HepG2 (cell line): Measurements from ENCODE around the gene PCBP4. TPM values are rescaled to one million over a fixed set of nuclear protein-coding genes. Genes with fewer than 3 reads are reported as not detected.

Source experiments
- ATAC-seq: fragments of 200-7000 bp; cut with Tn5 transposase; 3 replicates; pipeline ENCODE4 v1.9.1; 2020; ENCODE audit warnings: mild to moderate bottlenecking, moderate library complexity
- BruUV-seq: library from RNA; stranded (reverse); fragments of 400-500 nt; replicated peaks from 2 replicates; lab custom pipeline; 2021; lab: Mats Ljungman, UMichigan
- CTCF ChIA-PET: fragments of 300-600 bp; formaldehyde crosslinking; extraction: SDS; loops from one replicate; lab custom pipeline; 2021; ENCODE audit warnings: low total read pairs, inconsistent platforms, low intra/inter-chr PET ratio; lab: Yijun Ruan, JAX
- POLR2A ChIA-PET: fragments of 350-600 bp; sonication (Branson Sonifier 250); formaldehyde crosslinking; loops from one replicate; lab custom pipeline; 2020; ENCODE audit warnings: antibody characterized with exemption, inconsistent platforms; lab: Yijun Ruan, JAX
- DNase-seq: peaks from one replicate; pipeline ENCODE4 v3.0.0-alpha.2; 2015; ENCODE audit warnings: low spot score
- FAIRE-seq: peaks from 3 replicates; lab custom pipeline; 2011; peaks lifted over from hg19 to GRCh38; lab: Jason Lieb, UNC
- H2AFZ ChIP-seq: one replicate; pipeline ENCODE4 v1.6.1; 2011; ENCODE audit warnings: low read length, inconsistent platforms
- H3K27ac ChIP-seq: fragments of 300-600 bp; 3 replicates; pipeline ENCODE4 v1.8.0; 2011; ENCODE audit warnings: mixed run types, mild to moderate bottlenecking, mixed read lengths, low read length, inconsistent platforms; ENCODE audit not compliant: insufficient read depth; ENCODE audit errors: extremely low read length
- H3K27me3 ChIP-seq, 2 experiments: fragments of 200-600 bp in 1 of 2; 2 replicates in 1 of 2; 3 replicates in 1 of 2; pipeline versions ENCODE4 v1.6.0 to v1.8.0; 2011; ENCODE audit warnings: low read length in 2 of 2, mild to moderate bottlenecking in 2 of 2, moderate library complexity in 2 of 2, inconsistent platforms in 1 of 2; ENCODE audit not compliant: insufficient read depth in 2 of 2, control insufficient read depth in 1 of 2
- H3K36me3 ChIP-seq, 2 experiments: fragments of 200-600 bp in 1 of 2; replicated peaks in 1 of 2; 2 replicates in 1 of 2; 3 replicates in 1 of 2; pipeline versions ENCODE4 v1.5.1 to v1.8.0; 2011; ENCODE audit warnings: low read length in 2 of 2, inconsistent platforms in 1 of 2; ENCODE audit not compliant: insufficient read depth in 2 of 2, control insufficient read depth in 1 of 2
- H3K4me1 ChIP-seq: 2 replicates; pipeline ENCODE4 v1.5.1; 2012; ENCODE audit warnings: low read length, inconsistent platforms; ENCODE audit not compliant: insufficient read depth
- H3K4me2 ChIP-seq: 2 replicates; pipeline ENCODE4 v1.6.0; 2011; ENCODE audit warnings: low read depth, low read length, inconsistent platforms
- H3K4me3 ChIP-seq, 3 experiments: fragments of 200-600 bp in 1 of 3; sonication (generic), shearing (Covaris generic) in 1 of 3; replicated peaks in 1 of 3; 2 replicates each; pipeline ENCODE4 v1.5.1; 2011 to 2016; ENCODE audit warnings: low read length in 3 of 3, inconsistent platforms in 2 of 3, low read depth in 2 of 3, mild to moderate bottlenecking in 2 of 3, control low read depth in 1 of 3, mixed read lengths in 1 of 3; ENCODE audit not compliant: insufficient read depth in 1 of 3
- H3K79me2 ChIP-seq: one replicate; pipeline ENCODE4 v1.6.1; 2011; ENCODE audit warnings: low read length, inconsistent platforms; ENCODE audit not compliant: insufficient read depth
- H3K9ac ChIP-seq: 2 replicates; pipeline ENCODE4 v1.6.0; 2011; ENCODE audit warnings: mild to moderate bottlenecking, low read depth, low read length, inconsistent platforms; ENCODE audit not compliant: insufficient read depth
- H3K9me3 ChIP-seq: 2 replicates; pipeline ENCODE4 v1.5.1; 2012; ENCODE audit warnings: mild to moderate bottlenecking, low read length
- H4K20me1 ChIP-seq: 2 replicates; pipeline ENCODE4 v1.6.0; 2011; ENCODE audit warnings: inconsistent platforms, mild to moderate bottlenecking, low read length, moderate library complexity; ENCODE audit not compliant: insufficient read depth
- CEBPB ChIP-seq: IDR thresholded peaks from 2 replicates; pipeline ENCODE4 v1.6.1; 2011; ENCODE audit warnings: low read depth, low read length, improper control_type of control experiment, borderline replicate concordance
- CEBPG ChIP-seq: IDR thresholded peaks from 2 replicates; pipeline ENCODE4 v1.6.1; 2016
- ESRRA ChIP-seq: sonication (generic); formaldehyde crosslinking; IDR thresholded peaks from 2 replicates; pipeline ENCODE4 v1.5.1; 2020; ENCODE audit warnings: mild to moderate bottlenecking, low read depth, missing genetic modification reagents
- FOXO4 ChIP-seq: sonication (generic); formaldehyde crosslinking; conservative IDR thresholded peaks from 2 replicates; pipeline ENCODE4 v1.8.1; 2023; ENCODE audit warnings: missing genetic modification reagents
- GATAD2A ChIP-seq: IDR thresholded peaks from 2 replicates; pipeline ENCODE4 v1.6.1; 2016
- HNF4A ChIP-seq: sonication (generic); formaldehyde crosslinking; IDR thresholded peaks from 2 replicates; pipeline ENCODE4 v1.4.0; 2020; ENCODE audit warnings: missing genetic modification reagents
- KDM5A ChIP-seq: fragments of 200-600 bp; sonication (generic); IDR thresholded peaks from 2 replicates; pipeline ENCODE4 v1.7.0; 2018; ENCODE audit warnings: antibody characterized with exemption, mild to moderate bottlenecking, low read length, borderline replicate concordance
- MED1 ChIP-seq: sonication (generic); formaldehyde crosslinking; IDR thresholded peaks from 2 replicates; pipeline ENCODE4 v1.4.0; 2020; ENCODE audit warnings: missing genetic modification reagents
- NFATC3 ChIP-seq: sonication (generic); formaldehyde crosslinking; IDR thresholded peaks from 2 replicates; pipeline ENCODE4 v1.5.1; 2020; ENCODE audit warnings: mild to moderate bottlenecking, missing genetic modification reagents
- NFE2L1 ChIP-seq: sonication (generic); formaldehyde crosslinking; IDR thresholded peaks from 2 replicates; pipeline ENCODE4 v1.4.0; 2020; ENCODE audit warnings: missing genetic modification reagents, mild to moderate bottlenecking, borderline replicate concordance
- NFRKB ChIP-seq: fragments of 450-650 bp; IDR thresholded peaks from 2 replicates; pipeline ENCODE4 v1.6.1; 2017
- NR2C2 ChIP-seq: sonication (generic); formaldehyde crosslinking; IDR thresholded peaks from 2 replicates; pipeline ENCODE4 v1.4.0; 2020; ENCODE audit warnings: missing genetic modification reagents, mild to moderate bottlenecking, moderate library complexity, borderline replicate concordance
- NR2F1 ChIP-seq, 2 experiments: fragments of 450-650 bp in 1 of 2; formaldehyde crosslinking in 1 of 2; IDR thresholded peaks; 2 replicates each; pipeline versions ENCODE4 v1.5.0 to v1.6.1; 2016 to 2020; ENCODE audit warnings: mild to moderate bottlenecking in 1 of 2, missing compliant biosample characterization in 1 of 2, missing genetic modification reagents in 1 of 2, moderate library complexity in 1 of 2
- NR2F6 ChIP-seq, 2 experiments: IDR thresholded peaks; 2 replicates each; pipeline ENCODE4 v1.6.1; 2016; ENCODE audit warnings: antibody characterized with exemption in 1 of 2, mild to moderate bottlenecking in 1 of 2
- PAXIP1 ChIP-seq: sonication (generic); formaldehyde crosslinking; conservative IDR thresholded peaks from 2 replicates; pipeline ENCODE4 v1.4.0; 2020; ENCODE audit warnings: mild to moderate bottlenecking, missing genetic modification reagents, moderate library complexity
- PHF21A ChIP-seq: sonication (generic); formaldehyde crosslinking; IDR thresholded peaks from 2 replicates; pipeline ENCODE4 v1.5.0; 2020; ENCODE audit warnings: mild to moderate bottlenecking, missing genetic modification reagents
- SALL1 ChIP-seq: sonication (generic); formaldehyde crosslinking; IDR thresholded peaks from 2 replicates; pipeline ENCODE4 v1.8.0; 2022; ENCODE audit warnings: mild to moderate bottlenecking, missing genetic modification reagents
- SALL2 ChIP-seq: sonication (generic); formaldehyde crosslinking; IDR thresholded peaks from 2 replicates; pipeline ENCODE4 v1.8.1; 2023; ENCODE audit warnings: mild to moderate bottlenecking, missing genetic modification reagents, inconsistent platforms
- TEAD3 ChIP-seq: optimal IDR thresholded peaks from 2 replicates; pipeline ENCODE3; 2016; ENCODE audit warnings: borderline replicate concordance
- ZNF770 ChIP-seq: sonication (generic); formaldehyde crosslinking; IDR thresholded peaks from 2 replicates; pipeline ENCODE4 v1.5.0; 2020; ENCODE audit warnings: mild to moderate bottlenecking, missing genetic modification reagents
- WGBS: methylation state at CpG from one replicate; pipeline ENCODE4 v1.1.6; 2017; ENCODE audit warnings: low lambda C conversion rate; 5-methylcytosine and 5-hydroxymethylcytosine counted together
- in situ Hi-C: cut with HindIII; loops from 2 replicates; pipeline ENCODE4 v1.10.0; 2017; ENCODE audit warnings: low pct_unique_long_range_greater_than_20kb; ENCODE audit not compliant: extremely low pct_ligation_motif_present
- intact Hi-C: fragments of 100-400 bp; cut with micrococcal nuclease; formaldehyde crosslinking; loops from one replicate; pipeline ENCODE4 v1.10.0; 2022; ENCODE audit not compliant: unreplicated experiment
- polyA plus RNA-seq, 8 experiments: library from polyadenylated mRNA; depleted of rRNA in 3 of 8; stranded (reverse) in 7 of 8; unstranded in 1 of 8; fragments of >200 nt; fragmentation: Illumina TruSeq in 4 of 8; extraction: Trizol in 4 of 8; gene quantifications; 2 replicates each; pipeline versions ENCODE4 v1.2.1 to v1.2.3, GENCODE V29; 2011 to 2016; ENCODE audit warnings: low read depth in 4 of 8, missing spikeins in 1 of 8, mixed read lengths in 1 of 8; ENCODE audit not compliant: insufficient read depth in 1 of 8
- total RNA-seq, 5 experiments: library from RNA; depleted of rRNA; stranded (reverse); fragments of >200 nt; fragmentation: Illumina TruSeq; extraction: Trizol; gene quantifications; 2 replicates each; pipeline ENCODE4 v1.2.3, GENCODE V29; 2016; ENCODE audit warnings: low read depth in 1 of 5

The PCBP4 gene
- total and polyA plus RNA-seq, 2 of the 13 experiments (the other 11 are each of a cell fraction or from before 2014, with no cell fraction given) = 36.8 to 51.3 TPM

- intact Hi-C loops (no loop called here), in situ Hi-C loops (no loop called here)
- Histone ChIP-seq H3K27ac (no peak overlapping the region), H3K4me1 (peaks cover 20% of the 10 kb centered on the region), H3K4me3 (no peak overlapping the region), H3K9me3 (no peaks in the 10 kb centered on the region), H3K4me2 (no peak overlapping the region), H3K27me3 (no peaks in the 10 kb centered on the region), H2AFZ (no peak overlapping the region), H3K79me2 (no peaks in the 10 kb centered on the region), H3K36me3 (no peaks in the 10 kb centered on the region), H4K20me1 (no peaks in the 10 kb centered on the region), H3K9ac (no peak overlapping the region)
- WGBS = 8% methylated on average over 2 of the region's 2 CpGs
- BruUV-seq = no TSS peak
- CTCF ChIA-PET = no interaction called here
- no peak for TF ChIP-seq NFRKB
- TF ChIP-seq FOXO4 (CRISPR knock-in tag) = no peak
- peak; percentile 65 for TF ChIP-seq HNF4A (CRISPR knock-in tag)
- no peak for TF ChIP-seq NFATC3 (CRISPR knock-in tag)
- 0 out of 2 replicates have a peak, but pooled peaks have one; percentile 13 for TF ChIP-seq GATAD2A
- TF ChIP-seq NR2F6 (IDR thresholded peaks at IDR 0.05) = peak; percentile 48
- peak; percentile 68; the same call in 1 of the 2 replicates for TF ChIP-seq NR2F6 (CRISPR knock-in tag; IDR thresholded peaks at IDR 0.05)
- TF ChIP-seq NFE2L1 (CRISPR knock-in tag) = no peak
- TF ChIP-seq ESRRA (CRISPR knock-in tag) = peak; percentile 51; the same call in 1 of the 2 replicates
- TF ChIP-seq NR2C2 (CRISPR knock-in tag) = peak; percentile 50; the same call in 1 of the 2 replicates
- peak; percentile 39 for TF ChIP-seq SALL1 (CRISPR knock-in tag)
- 0 out of 2 replicates have a peak, but pooled peaks have one; percentile 30 for TF ChIP-seq PHF21A (CRISPR knock-in tag)
- TF ChIP-seq PAXIP1 (CRISPR knock-in tag) = peak; percentile 53; the same call in 1 of the 2 replicates
- TF ChIP-seq TEAD3 (CRISPR knock-in tag) = peak; percentile 89
- TF ChIP-seq MED1 (CRISPR knock-in tag) = 0 out of 2 replicates have a peak, but pooled peaks have one; percentile 24
- TF ChIP-seq CEBPG (CRISPR knock-in tag) = peak; percentile 67
- peak; percentile 60 for TF ChIP-seq CEBPB
- TF ChIP-seq KDM5A = no peak
- no peak for TF ChIP-seq SALL2 (CRISPR knock-in tag)
- TF ChIP-seq NR2F1 (CRISPR knock-in tag; IDR thresholded peaks at IDR 0.05) = peak; percentile 28 to 42; a peak in 1 of 4 replicates
- peak; percentile 84 for TF ChIP-seq ZNF770 (CRISPR knock-in tag)
- peak; percentile 8 for FAIRE-seq
- DNase-seq = no peak
- POLR2A ChIA-PET = interaction anchor here (1.0 to 1.9 kb wide), 3 partner anchors 9 to 24 kb away, joined by 3 to 13 read pairs (median 3); partner anchors contain the start of genes ABHD14A, ABHD14B, PARP3 and RRP9
- no peak for ATAC-seq
Measured at GRCh38 chr3:51950899-51951298, 16.4 kb downstream of the PCBP4 start.
